IPS DF 19.7 (cell line): Measurements from ENCODE around the gene RELL2.

Source experiments
- DNase-seq: peaks from one replicate; pipeline ENCODE4 v3.0.0-alpha.2; 2013; ENCODE audit warnings: low read depth, low spot score

Gene RELL2

DNA sequence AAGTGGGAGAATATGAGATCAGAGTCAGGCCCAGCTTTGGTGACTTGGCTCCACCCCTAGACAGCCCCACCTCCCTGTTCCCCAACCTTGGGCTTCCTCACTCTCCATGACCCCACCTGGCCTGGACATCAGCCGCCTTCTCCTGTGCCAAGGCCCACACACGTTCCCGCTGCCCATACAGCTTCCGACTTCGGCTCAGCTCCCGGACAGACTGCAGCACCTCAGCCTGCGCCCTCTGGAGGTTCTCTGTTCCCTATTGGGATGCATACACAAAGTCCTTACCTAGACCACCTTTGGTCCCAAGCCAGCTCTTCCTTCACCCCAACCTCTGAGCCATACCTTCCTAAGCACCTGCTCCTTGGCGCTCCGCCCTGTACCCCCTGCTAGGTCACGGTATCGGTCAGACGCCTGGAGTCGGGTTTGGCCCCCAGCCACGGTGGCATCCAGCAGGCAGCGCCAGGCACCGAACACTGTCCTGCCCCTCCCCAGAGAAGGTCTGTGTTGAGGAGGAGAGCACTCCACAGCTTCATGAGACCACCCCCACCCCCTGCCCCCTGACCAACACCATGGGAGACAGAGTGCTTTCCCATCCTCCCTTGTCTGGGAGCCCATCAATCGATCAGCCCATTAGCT lies 12.4 kb downstream of the RELL2 start:
- DNase-seq: no peak

DNA sequence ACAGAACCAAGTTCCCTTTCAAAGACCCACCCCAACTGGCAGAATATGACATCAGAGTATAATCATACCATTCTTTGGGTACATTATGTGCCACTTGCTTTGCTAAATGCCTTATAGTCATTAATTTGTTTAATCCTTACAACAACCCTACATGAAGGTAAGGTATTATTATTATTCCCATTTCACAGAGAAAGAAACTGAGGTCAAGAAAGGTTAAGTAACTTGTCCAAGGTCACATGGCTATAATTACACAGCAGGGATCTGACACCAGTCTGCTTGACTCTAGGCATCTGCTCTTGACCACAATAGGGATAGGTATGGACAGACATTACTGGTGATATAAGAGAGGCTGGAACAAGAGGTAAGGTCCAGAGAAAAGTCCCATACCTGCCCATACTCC lies 13.2 kb downstream of the RELL2 start:
- DNase-seq: no peak

DNA sequence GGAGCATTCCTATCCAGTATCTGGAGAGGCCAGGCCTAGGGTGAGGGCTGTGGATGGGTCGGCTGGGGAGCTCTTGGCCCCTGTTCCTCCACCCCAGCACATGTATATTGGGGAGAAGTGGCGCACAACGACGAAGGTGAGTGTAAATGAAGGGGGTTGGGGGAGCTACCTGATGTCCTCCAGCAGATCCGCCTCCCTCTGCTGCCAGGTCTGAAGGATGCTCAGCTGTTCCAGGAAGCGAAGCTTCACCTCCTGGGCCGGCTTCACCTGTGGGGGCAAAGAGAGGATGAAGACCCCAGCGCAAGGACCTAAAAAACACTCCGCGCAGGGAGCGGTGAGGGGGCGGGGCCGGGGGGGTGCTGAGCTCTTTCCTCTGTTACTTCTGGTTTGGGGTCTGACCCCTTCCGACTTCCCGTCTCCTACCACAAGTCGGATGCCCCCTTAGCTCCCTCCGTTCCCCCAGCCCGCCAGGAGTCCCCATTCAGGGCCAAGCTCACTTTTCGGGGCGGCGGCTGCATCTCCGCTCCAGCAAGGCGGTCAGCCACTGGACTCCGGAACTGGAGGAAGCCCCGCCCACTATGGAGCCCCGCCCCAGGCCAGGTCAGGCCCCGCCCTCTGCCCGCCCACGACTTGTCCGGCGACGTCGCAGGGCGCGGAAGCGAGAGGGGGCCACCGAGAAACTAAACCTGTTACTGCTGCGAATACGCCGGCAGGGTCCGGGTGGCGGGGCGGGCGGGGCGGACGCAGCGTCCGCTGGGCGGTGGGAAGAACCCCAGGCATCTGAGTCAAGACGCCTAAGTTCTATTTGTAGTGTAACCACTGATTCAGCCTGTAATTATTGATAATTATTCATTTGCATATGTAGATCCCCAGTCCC lies 14.3 kb downstream of the RELL2 start, which contains the start of gene FCHSD1:
Gene FCHSD1 (minus strand): TSS at position 568 of the 877 bp plus-strand sequence. CDS start 50 bp downstream, at position 518.
- no peak for DNase-seq

DNA sequence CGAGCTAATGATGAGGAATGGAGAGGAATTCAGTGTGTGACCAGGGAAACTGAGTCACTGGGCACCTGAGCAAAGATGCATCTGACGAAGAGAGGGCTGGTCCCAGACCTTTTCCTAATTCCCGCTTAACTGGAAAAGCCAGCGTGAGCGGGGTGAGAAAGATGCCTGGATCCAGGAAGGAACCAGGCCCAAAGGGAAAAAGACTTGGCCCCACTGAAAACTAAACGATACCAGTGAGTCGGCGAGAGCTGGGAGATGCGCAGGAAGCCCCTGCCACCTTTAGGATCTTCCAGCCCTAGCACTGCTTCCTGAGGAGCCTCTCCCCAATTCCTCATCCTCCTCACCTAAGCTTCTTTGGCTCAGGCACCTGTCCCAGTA lies 14.9 kb downstream of the RELL2 start:
- no peak for DNase-seq

DNA sequence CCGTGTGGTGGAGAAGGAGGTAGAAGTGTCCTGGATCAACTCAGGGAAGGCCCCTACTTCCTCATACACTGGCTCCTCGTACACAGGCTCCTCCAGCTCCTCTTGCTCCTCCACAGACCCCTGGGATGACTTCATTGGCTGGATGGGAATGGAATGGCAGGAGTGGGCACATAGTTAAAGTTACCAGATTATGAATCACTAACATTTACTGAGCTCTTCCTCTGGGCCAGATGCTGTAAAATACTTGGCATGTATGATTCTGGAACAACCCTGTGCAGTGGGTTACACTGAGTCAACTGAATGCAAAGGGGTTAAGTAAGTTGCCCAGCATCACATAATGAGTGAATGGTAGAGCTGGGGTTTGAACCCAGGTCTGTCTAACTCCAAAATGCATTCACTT lies 17.5 kb downstream of the RELL2 start:
- DNase-seq: no peak

DNA sequence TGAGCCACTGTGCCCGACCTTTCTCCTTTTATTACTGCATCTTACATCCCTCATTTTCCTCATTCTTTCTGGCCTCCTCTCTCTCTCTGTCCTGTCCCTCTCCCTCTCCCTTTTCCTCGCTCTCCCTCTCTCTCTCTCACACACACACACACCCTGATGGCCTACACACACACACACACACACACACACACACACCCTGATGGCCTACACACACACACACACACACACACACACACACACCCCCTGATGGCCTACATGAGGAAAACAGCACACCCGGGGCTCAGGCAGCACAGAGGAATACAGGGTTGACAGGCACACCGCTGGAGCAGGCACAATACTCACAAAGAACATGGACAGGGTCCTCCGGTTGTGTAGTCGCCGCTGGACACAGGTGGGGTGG lies 18.2 kb downstream of the RELL2 start:
- DNase-seq: no peak

DNA sequence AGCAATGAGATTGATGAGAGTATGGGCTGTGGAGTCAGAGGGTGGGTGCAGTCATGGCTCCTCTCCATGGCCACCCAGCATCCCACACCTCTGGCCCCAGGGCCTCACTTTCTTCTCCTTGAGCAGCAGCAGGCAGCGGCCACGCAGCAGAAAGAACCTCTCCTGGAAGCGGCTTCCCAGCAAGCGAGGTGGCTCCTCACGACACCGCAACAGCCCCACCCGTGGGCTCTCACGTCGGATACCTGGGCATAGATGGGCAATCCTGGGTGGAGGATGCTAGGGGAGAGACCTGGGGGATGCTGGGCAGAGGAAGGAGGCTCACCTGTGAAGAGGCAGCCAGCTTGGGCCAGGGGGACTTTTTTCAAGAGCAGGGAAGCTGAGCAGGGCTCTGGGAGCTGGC lies 19.6 kb downstream of the RELL2 start:
- no peak for DNase-seq

DNA sequence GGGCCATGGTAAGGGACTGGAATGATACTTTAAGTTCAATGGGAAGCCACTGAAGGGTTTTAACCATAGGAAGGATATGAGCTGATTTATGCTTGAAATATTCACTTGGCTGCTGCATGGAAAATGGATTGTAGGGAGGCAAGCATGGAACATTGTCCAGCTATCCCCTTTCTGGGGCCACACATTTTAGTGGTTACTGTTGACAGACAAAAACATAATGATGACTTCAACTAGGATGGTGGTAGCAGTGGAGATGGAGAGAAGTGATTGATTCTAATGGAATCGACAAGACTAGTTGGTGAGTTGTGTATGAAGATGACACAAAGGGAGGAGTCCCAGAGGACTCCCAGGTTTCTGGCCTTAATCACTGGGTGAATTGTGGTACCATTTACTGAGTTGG lies 20.6 kb downstream of the RELL2 start:
- DNase-seq: no peak

DNA sequence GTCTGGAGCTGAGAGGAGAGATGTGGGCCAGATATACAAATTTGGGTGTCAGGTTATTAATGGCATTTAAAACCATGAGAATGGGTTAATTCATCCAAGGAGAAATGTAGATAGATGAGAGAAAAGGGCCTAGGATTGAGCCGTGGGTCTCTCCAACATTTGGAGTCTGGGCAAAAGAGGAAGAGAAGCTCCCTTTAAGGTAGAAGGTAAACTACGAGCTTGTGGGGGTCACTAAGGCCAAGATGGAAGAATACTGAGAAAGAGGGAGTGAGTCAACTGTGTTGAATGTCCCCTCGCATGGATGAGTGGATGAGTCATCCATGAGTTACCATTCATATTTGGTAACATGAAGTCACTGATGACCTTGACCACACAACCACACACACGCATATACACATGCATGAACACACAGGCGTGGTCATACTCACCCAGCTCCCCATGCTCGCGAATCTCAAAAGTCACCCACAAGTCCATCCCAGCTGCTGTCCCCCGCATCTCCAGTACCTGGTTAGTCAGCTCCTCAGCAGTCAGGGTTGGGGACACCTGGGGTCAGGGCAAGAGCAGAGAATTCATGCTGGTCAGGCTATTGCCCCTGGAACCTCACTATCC lies 21.2 kb downstream of the RELL2 start:
- no peak for DNase-seq

DNA sequence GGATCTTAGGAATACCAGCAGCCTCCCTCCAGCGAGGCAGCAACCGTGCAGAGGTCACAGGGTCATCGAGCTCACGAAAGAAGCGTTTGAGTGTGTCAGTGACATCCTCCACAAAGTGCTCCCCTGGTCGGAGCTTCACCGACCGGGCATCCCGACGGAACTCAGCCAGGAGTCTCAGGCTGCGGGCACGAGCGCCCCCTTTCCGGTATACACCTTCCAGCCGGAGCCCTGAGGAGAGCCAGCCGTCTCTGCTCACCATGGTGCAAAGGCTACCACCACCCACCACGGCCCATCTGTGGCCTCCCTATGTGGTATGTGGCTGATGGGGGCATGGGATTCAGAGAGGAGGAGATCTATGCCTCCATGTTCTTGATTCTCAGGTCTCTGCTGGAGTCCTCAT lies 25.2 kb downstream of the RELL2 start:
- DNase-seq: no peak

DNA sequence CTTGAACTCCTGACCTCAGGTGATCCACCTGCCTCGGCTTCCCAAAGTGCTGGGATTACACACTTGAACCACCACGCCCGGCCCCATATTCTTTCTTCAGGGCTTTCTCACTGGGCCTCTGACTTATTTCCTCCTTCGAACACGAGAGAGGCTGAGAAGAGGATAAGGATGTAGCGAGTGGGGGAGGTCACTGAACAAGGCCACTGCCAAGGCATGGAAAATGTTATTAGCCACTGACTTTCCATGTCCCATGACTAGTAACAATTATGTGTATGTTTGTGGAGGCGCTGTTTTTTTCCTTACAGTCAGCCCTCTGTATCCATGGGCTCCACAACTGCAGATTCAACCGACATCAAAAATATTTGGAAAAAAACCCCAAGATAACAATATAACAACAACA lies 26.7 kb downstream of the RELL2 start:
- no peak for DNase-seq

DNA sequence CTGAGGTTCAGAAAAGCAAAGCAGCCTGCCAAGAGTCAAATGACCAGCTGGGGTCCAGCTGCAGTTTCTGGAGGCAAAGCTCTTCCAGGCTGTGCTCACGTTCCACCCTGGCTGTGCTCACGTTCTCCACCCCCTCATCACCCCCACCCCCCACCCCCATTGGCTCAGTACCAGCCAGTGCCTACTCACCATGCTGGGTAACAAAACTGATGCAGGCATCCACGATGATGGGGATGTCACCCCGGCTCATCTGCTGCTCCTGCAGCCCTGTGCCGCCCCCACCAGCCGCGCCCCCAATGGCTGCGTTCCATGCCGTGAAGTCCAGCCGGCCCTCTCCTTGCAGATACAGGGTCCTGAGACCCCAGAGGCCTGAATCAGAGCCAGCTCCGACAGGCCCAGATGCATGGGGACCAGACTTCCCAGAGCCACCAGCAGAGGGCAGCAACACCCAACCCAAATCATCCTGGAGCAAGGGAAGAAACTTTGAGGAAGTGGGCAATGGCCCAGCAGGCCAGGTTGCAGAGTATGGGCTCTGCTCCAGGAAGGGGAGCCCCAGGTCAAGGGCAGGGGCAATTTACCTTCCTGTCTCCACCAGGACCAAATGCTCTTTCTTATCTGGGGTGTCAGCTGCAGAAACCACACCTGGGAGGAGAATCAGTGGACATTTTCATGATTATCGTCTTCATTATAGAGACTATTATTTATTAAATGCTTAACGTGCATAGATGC lies 28.1 kb downstream of the RELL2 start:
- DNase-seq: no peak

DNA sequence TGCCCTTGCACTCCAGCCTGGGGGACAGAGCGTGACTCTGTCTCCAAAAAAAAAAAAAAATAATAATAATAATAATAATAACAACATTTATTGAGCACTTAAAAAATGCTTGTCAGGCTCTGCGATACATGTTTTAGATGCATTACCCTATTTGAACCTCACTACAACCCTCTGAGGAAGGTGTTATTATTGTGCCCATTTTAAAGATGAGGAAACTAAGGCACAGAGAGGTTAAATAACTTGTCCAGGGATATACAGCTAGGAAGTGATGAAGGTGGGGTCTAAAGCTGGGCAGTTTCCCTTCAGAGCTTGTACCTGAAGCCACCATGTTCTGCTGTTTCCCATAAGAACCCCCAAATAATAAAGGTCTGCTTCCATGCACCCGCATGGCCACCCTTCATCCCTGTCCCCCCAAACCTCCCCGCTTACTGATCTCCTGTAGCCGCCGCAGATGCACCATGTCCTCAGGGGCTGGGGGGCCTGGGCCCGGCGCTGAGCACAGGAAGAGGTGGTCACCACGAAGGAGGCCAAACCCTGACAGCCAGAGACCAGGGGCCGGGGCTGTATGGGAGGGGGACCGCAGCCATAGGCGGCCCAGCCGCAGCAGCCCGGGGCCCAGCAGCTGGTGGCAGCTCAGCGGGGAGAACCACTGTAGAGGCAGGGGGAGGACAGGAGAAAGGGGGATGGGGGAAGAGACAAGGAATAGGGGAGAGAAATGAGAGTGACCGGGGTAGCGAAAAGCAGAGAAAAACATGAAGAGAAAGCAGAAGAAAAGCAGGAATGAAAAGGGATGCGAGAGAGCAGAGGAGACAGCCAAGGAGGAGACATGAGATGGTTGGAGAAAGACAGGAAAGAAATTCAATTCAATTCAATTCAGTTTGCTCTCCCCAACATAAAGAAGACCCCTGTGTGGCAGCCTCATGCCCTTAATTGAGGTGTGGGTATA lies 29.5 kb downstream of the RELL2 start:
- no peak for DNase-seq

DNA sequence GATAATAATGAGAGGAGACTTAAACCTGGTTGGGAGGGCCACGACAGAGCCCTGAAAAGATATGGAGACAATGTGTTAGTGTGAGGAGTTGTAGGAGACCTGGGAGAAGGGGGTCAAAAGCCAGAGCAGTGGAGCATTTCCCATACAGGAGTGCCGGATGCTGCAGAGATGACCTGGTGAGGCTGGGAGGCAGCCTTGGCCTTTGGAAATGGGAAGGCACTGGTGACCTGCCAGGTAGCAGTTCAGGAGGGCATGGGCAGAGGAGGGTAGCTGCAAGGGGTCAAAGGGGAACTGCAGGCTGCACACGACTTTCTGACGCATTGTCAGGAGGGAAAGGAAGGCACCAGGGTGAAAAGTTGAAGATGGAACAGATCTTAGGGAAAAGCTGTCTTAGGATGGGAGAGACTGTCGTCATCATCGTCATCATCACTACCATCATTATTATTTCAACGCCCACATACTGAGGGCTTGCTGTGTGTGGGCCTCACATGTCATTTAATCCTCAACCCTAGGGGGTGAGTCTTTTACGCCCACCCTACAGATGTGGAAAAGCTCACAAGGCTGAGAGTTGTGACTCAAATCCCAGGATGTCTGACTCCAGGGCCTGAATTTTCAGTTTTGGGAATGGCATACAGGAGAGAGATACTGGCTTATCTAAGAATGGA lies 31.9 kb downstream of the RELL2 start:
- no peak for DNase-seq

DNA sequence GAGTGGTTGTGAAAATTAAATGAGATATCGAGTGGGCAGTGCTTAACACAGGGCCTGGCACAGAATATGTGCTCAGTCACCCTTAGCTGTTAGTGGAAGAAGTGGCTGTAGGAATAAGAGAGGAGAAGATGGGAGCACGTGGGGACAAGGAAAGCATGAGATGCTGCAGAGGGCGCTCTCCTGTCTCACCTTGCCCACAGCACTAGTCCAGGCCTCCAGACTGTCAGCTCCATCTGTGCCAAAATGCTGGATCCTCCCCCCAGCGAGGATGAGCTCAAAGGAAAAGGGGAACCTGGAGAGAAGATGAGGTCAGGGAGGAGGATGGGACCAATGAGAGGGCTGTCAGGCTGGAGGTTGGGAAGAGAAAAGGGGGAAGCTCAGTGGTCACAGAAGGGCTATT lies 32.7 kb downstream of the RELL2 start:
- no peak for DNase-seq

DNA sequence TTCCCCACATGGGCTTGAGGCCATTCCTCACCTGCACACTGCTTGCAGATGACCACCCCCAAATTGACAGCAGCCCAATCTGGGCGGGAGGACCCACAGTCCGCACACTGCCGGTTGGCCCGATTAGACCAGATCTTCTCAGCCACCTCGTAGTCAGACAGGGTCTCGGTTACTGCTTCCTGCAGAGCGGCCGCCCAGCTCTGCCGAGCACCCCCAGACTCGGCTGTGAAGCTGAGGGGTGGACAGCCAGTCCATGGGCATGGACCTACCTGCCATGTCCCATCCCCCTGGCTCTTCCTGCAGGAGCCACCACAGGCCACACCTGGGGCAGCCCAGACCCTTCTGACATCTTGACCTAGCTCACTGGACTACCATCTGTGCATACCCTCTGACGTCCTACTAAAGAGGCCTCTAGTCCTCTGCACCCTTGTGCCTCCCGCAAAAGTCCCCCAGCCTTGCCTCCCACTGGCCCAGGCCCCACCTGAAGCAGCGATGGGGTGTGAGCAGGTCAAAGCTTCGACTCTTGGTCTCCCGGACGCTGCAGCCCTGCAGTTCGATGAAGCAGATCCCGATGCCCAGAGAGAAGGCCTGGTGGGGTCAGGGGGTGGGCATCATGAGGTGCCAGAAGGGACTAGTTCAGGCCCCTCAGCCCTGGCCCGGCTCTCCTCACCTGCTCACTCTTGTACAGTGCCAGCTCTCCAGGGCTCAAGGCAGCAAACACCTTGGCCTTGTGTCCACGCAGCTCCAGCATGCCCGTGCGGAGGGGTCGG lies 35.5 kb downstream of the RELL2 start:
- DNase-seq: no peak

DNA sequence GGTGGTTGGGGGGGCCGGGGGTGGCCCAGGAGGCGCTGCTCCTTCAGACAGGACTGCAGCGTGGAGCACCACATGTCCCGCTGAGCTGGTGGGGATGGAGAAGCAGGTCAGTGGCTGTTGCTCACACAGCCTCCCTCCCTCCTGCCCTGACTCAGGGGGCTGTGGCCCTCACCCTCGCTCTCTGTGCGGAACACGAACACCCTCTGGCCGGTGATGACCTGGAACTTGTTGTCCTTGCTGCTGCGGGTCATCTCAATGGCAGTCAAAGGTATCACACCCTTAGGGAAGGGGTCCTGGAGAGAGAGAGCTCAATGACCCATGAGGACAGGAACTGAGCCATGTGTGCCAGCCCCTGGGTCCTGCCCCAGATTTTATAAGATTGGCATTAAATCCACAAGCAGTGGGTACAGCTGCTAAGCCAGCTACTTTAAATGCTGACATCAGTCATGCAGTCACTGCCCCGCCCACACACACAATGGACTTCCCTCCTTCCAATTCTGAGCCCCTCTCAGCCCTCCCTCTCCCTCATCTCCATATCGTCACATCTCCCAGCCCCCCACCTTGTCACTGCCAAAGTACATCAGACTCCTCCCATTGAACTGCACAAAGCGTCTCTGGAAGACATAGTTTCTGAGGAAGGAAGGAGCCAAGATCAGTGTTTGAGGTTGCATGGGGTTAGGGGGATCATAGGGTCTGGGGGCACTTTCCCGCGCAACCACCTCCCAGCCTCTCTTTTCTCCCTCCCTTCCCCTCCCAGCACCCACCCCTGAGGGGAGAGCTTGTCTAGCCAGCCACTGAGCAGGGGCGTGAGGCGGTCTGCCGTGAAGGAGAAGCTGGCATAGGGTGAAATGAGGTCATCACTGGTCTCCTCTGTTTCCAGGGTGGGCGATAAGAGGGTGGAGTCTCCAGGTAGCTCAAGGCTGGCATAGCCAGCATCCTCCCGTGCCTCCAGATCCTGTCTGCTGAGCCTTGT lies 36.3 kb downstream of the RELL2 start:
- no peak for DNase-seq

DNA sequence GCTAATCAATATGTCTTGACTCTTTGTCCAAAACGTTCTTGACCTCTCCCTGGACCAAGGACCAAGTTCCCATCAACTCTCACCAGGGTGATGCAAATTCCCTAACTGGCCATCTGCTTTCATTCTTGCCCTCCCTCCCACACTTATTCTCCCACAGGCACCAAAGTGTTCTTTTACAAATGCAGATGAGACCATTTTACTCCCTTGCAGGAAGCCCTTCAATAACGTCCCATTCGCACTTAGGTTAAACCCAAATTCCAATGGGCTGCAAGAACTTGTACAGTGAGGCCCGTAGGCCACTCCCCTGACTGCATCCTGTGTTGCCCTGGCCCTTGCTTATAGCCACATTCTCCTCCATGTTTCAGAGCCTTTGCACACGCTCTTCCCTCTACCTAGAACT lies 38.0 kb downstream of the RELL2 start:
- DNase-seq: peak; percentile 97

DNA sequence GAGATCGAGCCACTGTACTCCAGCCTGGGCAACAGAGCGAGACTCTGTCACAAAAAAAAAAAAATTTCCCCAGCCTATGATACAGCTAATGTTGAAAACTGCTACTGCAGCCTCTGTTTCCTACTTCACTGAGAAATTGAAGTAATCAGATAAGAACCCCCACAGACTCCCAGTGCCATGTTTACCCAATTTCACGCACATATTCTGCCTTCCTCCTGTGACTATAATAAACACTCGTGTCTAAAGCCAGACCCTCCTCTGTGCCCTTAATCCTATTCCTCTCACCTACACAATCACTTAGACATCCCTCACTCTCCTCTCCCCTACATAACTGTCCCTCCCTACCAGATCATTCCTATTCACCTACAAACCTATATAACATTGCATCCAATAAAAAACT lies 38.9 kb downstream of the RELL2 start:
- no peak for DNase-seq
